Lung (tissue), 12 donors: ENCODE results near the gene KLHDC10. TPM values are rescaled to one million over a fixed set of nuclear protein-coding genes. Genes with fewer than 3 reads are reported as not detected.

Source experiments
- ATAC-seq: fragments of 200-7000 bp; cut with Tn5 transposase; one replicate; pipeline ENCODE4 v1.9.1; 2020; ENCODE audit warnings: moderate number of reproducible peaks; ENCODE audit not compliant: insufficient read depth, low FRiP score
- DNase-seq, 3 donors: peaks; one replicate each; pipeline ENCODE4 v3.0.0-alpha.2; 2013 to 2017
- H3K27ac ChIP-seq, 2 donors: one replicate each; pipeline ENCODE4 v1.5.1; 2013; ENCODE audit warnings: mild to moderate bottlenecking in 2 of 2, moderate library complexity in 2 of 2, control low read depth in 1 of 2, inconsistent platforms in 1 of 2, low read depth in 1 of 2, low read length in 1 of 2
- H3K27me3 ChIP-seq, 3 donors: one replicate each; pipeline ENCODE4 v1.5.1; 2013; ENCODE audit warnings: low read length in 2 of 3; ENCODE audit not compliant: control insufficient read depth in 3 of 3, insufficient read depth in 3 of 3
- H3K36me3 ChIP-seq, 4 donors: one replicate each; pipeline ENCODE4 v1.5.1; 2013; ENCODE audit warnings: low read length in 4 of 4, mild to moderate bottlenecking in 1 of 4, moderate library complexity in 1 of 4; ENCODE audit not compliant: control insufficient read depth in 4 of 4, insufficient read depth in 4 of 4
- H3K4me1 ChIP-seq, 5 donors: one replicate each; pipeline ENCODE4 v1.5.1; 2013; ENCODE audit warnings: low read length in 5 of 5, mild to moderate bottlenecking in 2 of 5, moderate library complexity in 1 of 5; ENCODE audit not compliant: control insufficient read depth in 5 of 5, insufficient read depth in 5 of 5
- H3K4me3 ChIP-seq: one replicate; pipeline ENCODE4 v1.5.1; 2013; ENCODE audit warnings: mild to moderate bottlenecking, control low read depth, moderate library complexity
- H3K9ac ChIP-seq, 2 donors: one replicate each; pipeline ENCODE4 v1.5.1; 2013; ENCODE audit warnings: low read length in 2 of 2, control low read depth in 1 of 2; ENCODE audit not compliant: insufficient read depth in 1 of 2
- H3K9me3 ChIP-seq, 4 donors: one replicate each; pipeline ENCODE4 v1.5.1; 2013; ENCODE audit warnings: low read length in 3 of 4, mild to moderate bottlenecking in 1 of 4, moderate library complexity in 1 of 4; ENCODE audit not compliant: control insufficient read depth in 4 of 4, insufficient read depth in 3 of 4
- CTCF ChIP-seq: IDR thresholded peaks from 2 replicates; pipeline ENCODE4 v1.5.1; 2012; ENCODE audit warnings: mild to moderate bottlenecking; ENCODE audit errors: control extremely low read depth, extremely low read depth
- WGBS, 2 donors: extraction: QIAGEN DNeasy Blood & Tissue Kit; methylation state at CpG; one replicate each; pipeline ENCODE4 v1.1.7; 2013; 5-methylcytosine and 5-hydroxymethylcytosine counted together
- polyA plus RNA-seq, 2 donors: library from polyadenylated mRNA; stranded (reverse); fragments of 200-250 nt; gene quantifications; one replicate each; pipeline ENCODE4 v1.2.1, GENCODE V29; 2013
- total RNA-seq, 2 donors: library from RNA; depleted of rRNA in 1 of 2; stranded (reverse); fragments of >200 nt in 1 of 2; gene quantifications; one replicate each; pipeline ENCODE4 v1.2.1, GENCODE V29; 2014 to 2021
- donor health status: control.
- donor health status: control.
- donor health status: Bipolar disorder and iron deficiency.
- donor health status: healthy.
- donor health status: DM: yes; HTN: yes; CAD: no.

KLHDC10 gene
- total and polyA plus RNA-seq, 4 donors, result 10.4 to 56.9 (median 25.1) TPM

GRCh38 chr7:130160023-130160422 is 89.7 kb downstream of the KLHDC10 start:
- no peak overlapping the region for H3K27ac ChIP-seq
- WGBS, 2 donors, result 98% methylated on average over 2 of the region's 2 CpGs

GRCh38 chr7:130160455-130160854 is 90.1 kb downstream of the KLHDC10 start:
- peaks cover 0 to 6% (median 3%) of the 10 kb centered on the region in 4 donors for H3K9me3 ChIP-seq
- peaks cover 14 to 30% (median 16%) of the 10 kb centered on the region in 4 donors for H3K36me3 ChIP-seq
- H3K27me3 ChIP-seq, result no peaks in the 10 kb centered on the region
- TF ChIP-seq CTCF, result no peak
- H3K9ac ChIP-seq, result no peak overlapping the region
- no peaks in the 10 kb centered on the region for H3K4me1 ChIP-seq
- no peak overlapping the region for H3K4me3 ChIP-seq
- DNase-seq (no peak), ATAC-seq (no peak)
- WGBS, 2 donors, result 96 to 98% methylated on average over 8 of the region's 8 CpGs
- H3K27ac ChIP-seq, result no peak overlapping the region

More at GRCh38 chr7:130160023-130160422, 89.7 kb downstream of the KLHDC10 start:
- Histone ChIP-seq H3K27me3 (no peaks in the 10 kb centered on the region), H3K9ac (no peak overlapping the region), H3K4me1 (no peaks in the 10 kb centered on the region), H3K36me3 (peaks cover 14 to 27% (median 14%) of the 10 kb centered on the region in 4 donors), H3K9me3 (peaks cover 0 to 6% (median 3%) of the 10 kb centered on the region in 4 donors), H3K4me3 (no peak overlapping the region)
- DNase-seq (no peak), ATAC-seq (no peak)
- TF ChIP-seq CTCF, result no peak

DNA sequence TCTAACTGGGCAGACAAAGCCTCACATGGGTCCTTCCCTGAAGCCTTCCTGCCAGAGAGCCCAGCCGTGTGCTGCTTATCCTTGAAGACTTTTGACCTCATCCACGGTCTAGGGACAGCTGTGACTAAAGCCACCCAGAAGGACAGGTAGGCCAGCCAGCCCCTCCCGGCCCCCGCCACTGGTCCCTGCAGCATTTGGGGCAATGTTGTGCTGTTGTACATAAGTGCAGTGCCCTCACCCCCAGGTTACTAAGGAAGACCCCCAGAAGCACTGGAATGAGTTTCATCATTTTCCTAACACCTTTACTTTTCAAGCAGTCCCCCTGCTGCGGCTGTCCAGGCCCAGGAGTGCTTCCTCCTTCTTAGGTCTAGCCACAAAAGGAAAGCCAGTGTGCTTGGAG is 91.9 kb downstream of the KLHDC10 start:
- peaks cover 14 to 30% (median 16%) of the 10 kb centered on the region in 4 donors for H3K36me3 ChIP-seq
- no peak for ATAC-seq
- no peak for TF ChIP-seq CTCF

GRCh38 chr7:130174237-130174959 is 104.1 kb downstream of the KLHDC10 start:
- Histone ChIP-seq H3K4me3 (no peak overlapping the region), H3K9ac (no peak overlapping the region), H3K36me3 (peaks cover 3 to 24% (median 11%) of the 10 kb centered on the region in 4 donors), H3K4me1 (no peaks in the 10 kb centered on the region), H3K27me3 (no peaks in the 10 kb centered on the region), H3K27ac (no peak overlapping the region), H3K9me3 (no peaks in the 10 kb centered on the region)
- no peak for TF ChIP-seq CTCF
- no peak for ATAC-seq
- DNase-seq, result no peak
- WGBS, 2 donors, result 93 to 94% methylated on average over 4 of the region's 4 CpGs

More for the DNA sequence above, 91.9 kb downstream of the KLHDC10 start:
- peaks cover 0 to 2% (median 0%) of the 10 kb centered on the region in 4 donors for H3K9me3 ChIP-seq
- DNase-seq, result no peak
- H3K4me3 ChIP-seq, result no peak overlapping the region
- no peaks in the 10 kb centered on the region for H3K27me3 ChIP-seq
- 95 to 98% methylated on average over 5 of the region's 5 CpGs for whole genome bisulfite sequencing, 2 donors
- H3K27ac ChIP-seq, result no peak overlapping the region
- H3K4me1 ChIP-seq, result no peaks in the 10 kb centered on the region
- H3K9ac ChIP-seq, result no peak overlapping the region
